GM12891 (cell line): ENCODE measurements around the gene STK39.

Experiments
- DNase-seq: peaks from one replicate; pipeline ENCODE4 v3.0.0; 2011; ENCODE audit warnings: low spot score; ENCODE audit not compliant: insufficient read length
- FAIRE-seq: peaks from 2 replicates; lab custom pipeline; 2011; peaks lifted over from hg19 to GRCh38; lab: Jason Lieb, UNC
- PAX5 ChIP-seq: IDR thresholded peaks from 2 replicates; pipeline ENCODE4 v1.6.1; 2011; ENCODE audit warnings: low read length, moderate library complexity, mild to moderate bottlenecking; ENCODE audit not compliant: insufficient read depth, severe bottlenecking
- POLR2A ChIP-seq: IDR thresholded peaks from 2 replicates; pipeline ENCODE4 v1.6.1; 2011; ENCODE audit warnings: low read depth, low read length, control low read depth
- POLR2AphosphoS5 ChIP-seq: IDR thresholded peaks from 2 replicates; pipeline ENCODE4 v1.6.1; 2011; ENCODE audit warnings: low read depth, low read length, control low read depth
- POU2F2 ChIP-seq: IDR thresholded peaks from 2 replicates; pipeline ENCODE4 v1.6.1; 2011; ENCODE audit warnings: low read depth, mild to moderate bottlenecking, control low read depth, low read length, moderate library complexity
- SPI1 ChIP-seq: IDR thresholded peaks from 2 replicates; pipeline ENCODE4 v1.6.1; 2011; ENCODE audit warnings: low read depth, low read length, control low read depth
- TAF1 ChIP-seq: IDR thresholded peaks from 2 replicates; pipeline ENCODE4 v1.6.1; 2011; ENCODE audit warnings: low read depth, low read length, control low read depth

Gene STK39

DNA sequence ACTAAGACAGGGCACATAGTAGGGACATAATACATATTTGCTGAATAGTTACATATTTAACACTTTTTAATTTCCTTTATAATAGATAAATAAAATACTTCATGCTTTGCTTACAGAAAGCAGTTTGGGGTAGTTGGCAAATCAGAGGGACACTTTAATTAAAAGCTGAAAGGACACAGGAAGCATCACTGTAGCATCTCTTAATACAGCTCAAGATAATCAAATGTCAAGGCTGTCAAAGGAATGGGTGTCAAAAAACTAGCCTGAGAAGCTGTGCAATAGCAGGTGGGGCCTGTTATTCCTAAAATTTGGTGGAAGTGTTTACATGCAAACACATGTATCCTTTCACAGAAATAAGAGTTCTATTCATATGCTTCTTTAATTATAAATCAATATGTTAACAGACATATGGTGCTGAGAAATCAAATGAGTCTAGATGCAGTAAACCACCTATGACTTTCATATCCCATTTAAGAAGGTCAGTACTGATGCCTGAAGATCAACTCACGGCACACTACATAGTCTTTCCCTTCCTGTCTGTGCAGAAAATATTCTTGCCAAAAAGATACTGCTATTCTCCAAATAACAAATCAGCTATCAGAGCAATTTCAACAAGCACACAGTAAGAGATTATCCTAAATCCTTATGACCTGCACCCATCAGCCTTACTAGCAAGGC lies 174.6 kb downstream of the STK39 start:
- FAIRE-seq (no peak), DNase-seq (no peak)
- TF ChIP-seq SPI1: no peak
- no peak for TF ChIP-seq POU2F2
- TF ChIP-seq POLR2AphosphoS5: no peak
- TF ChIP-seq PAX5: no peak
- TF ChIP-seq TAF1: no peak
- TF ChIP-seq POLR2A: no peak

DNA sequence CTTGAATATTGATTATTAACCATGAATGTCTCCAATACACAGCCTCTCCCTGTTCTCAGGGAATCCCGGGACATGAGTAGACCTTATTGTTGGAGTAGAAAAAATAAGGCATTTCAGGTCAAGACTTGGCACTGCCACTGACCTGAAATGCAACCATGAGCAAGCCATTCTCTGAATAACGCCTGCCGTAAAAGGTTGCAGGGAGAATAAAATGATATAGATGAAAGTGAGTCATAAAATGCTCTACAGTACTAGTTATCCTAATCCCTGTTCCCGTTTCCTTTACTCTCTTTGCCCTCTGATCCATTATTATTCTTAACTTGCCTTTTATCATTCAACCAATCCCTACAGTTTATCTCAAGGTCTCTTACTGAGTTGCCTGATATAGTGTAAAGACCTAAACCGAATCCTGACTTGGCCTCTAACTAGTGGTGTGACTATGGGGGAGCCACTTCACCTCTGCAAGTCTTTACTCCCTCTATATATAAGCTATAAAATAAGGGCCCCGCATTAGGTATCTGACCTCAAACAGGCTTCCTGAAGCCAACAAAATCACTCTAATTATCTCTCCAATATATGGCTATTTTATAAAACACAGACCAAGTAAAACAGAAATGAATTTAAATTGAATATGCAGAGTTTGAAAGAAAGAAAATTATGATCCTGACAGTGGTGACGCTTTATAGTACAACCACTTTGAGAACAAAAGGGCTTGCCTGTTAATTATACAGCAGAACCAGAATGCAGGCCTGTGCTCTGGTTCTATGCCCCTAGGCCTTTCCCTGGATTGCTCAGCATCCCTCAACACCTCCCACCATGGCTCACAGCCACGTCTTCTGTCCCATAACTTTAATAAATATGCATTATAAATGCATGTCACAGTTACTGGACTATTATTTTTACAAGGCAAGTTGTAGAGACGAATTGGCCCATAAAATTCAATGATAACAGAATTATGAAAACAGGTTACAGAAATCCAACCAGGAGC lies 183.1 kb downstream of the STK39 start:
- FAIRE-seq (no peak), DNase-seq (no peak)
- no peak for TF ChIP-seq TAF1
- TF ChIP-seq POLR2AphosphoS5: no peak
- TF ChIP-seq SPI1: no peak
- TF ChIP-seq PAX5: no peak
- TF ChIP-seq POU2F2: no peak
- TF ChIP-seq POLR2A: no peak

DNA sequence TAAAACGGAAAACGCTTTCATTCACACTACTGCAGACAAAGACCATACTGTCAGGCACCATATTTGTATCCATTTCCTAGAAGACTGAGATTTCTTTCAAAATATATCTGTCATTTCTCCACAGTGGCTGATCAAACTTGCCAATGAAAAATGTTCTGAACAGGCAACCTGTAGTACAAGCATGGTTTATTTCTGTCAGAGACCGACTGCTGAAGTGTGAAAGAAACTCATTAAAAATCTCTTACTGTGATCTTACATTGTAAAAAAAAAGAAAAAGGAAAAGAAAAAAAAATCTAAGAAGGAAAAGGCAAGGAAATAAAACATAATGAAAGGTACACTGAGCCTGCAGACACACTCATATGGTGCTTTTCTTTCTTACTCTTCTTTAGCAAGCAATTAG lies 184.5 kb downstream of the STK39 start:
- DNase-seq (no peak), FAIRE-seq (no peak)
- TF ChIP-seq POU2F2: no peak
- no peak for TF ChIP-seq SPI1
- TF ChIP-seq PAX5: no peak
- TF ChIP-seq POLR2AphosphoS5: no peak
- no peak for TF ChIP-seq POLR2A
- no peak for TF ChIP-seq TAF1

DNA sequence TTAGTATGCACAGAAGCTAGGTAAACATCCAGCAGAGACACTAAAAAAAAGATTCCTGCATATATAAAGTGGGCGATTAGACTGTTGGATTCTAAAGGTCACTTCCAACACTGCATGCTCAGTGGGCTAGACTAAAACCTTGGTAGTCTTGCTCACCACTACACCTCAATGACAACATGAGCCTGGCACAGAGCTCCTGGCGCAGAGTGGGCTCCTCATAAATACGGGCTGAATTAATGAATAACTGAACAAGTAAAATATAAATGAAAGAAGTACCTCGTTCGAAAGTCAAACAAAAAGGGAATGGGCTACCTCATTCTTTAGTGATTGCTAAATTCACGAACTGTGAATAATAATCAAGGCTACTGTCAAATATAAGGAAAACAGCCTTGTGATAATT lies 185.3 kb downstream of the STK39 start:
- FAIRE-seq (no peak), DNase-seq (no peak)
- TF ChIP-seq SPI1 (no peak), TAF1 (no peak)

DNA sequence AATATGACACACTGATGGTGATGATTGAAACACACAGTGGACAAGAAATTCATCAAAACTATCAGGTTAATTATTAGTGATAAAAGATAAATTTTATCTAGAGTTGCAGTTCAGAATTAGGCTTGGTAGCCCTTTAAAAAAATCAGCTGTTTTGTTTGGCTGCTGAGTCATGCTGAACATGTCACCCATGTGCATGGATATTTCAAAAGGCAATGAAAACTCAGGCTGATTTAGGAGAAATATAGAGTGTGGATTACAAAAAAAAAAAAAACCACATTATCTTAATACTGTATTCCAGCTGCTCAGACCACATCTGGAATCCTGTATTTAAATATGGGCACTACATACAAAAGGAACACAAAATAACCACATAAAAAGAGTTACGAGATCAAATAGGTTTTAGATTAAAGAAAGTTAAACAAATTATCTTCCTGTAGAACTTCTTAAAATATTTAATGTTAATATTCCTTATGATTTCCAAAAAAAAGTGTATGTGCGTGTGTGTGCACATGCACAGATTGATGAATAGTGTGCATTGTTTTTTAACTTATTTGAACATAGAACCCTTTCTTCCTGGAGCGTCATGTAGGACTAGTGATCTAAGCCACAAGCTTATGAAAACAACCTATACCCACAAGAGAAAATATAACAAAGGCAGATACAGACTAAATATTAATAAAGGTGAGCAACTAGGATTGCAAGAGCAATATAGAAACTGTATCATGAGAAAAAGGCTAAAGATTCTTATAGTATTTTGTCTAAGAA lies 186.2 kb downstream of the STK39 start:
- DNase-seq (no peak), FAIRE-seq (no peak)
- TF ChIP-seq POLR2A: no peak
- TF ChIP-seq SPI1: no peak
- TF ChIP-seq PAX5: no peak
- no peak for TF ChIP-seq POLR2AphosphoS5
- TF ChIP-seq TAF1: no peak
- no peak for TF ChIP-seq POU2F2

DNA sequence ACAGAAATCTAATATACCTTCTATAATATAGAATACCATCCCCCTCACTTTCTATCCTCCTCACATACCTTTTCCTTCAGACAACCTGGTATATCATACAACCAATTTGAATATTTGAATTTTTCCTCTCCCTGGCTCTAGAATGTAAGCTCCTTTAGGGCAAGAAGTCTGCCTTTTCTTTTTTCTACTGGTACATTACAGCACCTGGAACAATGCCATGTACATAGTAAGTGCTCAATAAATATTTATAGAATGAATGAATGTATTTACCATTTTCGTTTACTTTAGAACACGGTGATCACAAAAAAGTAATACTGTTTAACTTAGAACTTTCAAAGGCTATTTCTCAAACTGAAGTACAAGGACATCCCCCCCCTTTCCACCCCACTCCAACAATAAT lies 187.6 kb downstream of the STK39 start:
- FAIRE-seq: no peak
- no peak for DNase-seq
- no peak for TF ChIP-seq SPI1

DNA sequence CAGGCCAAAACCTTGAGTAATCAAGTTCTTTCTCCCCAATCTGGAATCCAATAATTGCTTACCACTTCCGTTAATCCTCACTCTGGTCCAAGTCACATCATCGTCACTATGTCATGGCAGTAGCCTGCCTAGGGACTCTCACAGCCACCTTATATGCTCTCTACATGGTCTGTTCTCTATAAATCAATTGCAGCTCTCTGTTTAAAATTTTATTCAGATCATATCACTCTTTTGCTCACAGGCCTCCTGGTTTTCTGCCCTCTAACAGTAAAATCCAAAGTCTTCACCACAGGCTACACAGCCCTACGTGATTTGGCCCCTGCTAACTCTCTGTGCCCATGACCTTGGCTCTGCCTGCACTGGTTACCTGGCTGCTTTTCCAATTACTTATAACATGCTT lies 188.7 kb downstream of the STK39 start:
- TF ChIP-seq POU2F2 (no peak), POLR2A (no peak), POLR2AphosphoS5 (no peak), SPI1 (no peak), TAF1 (no peak), PAX5 (no peak)
- FAIRE-seq (no peak), DNase-seq (no peak)

DNA sequence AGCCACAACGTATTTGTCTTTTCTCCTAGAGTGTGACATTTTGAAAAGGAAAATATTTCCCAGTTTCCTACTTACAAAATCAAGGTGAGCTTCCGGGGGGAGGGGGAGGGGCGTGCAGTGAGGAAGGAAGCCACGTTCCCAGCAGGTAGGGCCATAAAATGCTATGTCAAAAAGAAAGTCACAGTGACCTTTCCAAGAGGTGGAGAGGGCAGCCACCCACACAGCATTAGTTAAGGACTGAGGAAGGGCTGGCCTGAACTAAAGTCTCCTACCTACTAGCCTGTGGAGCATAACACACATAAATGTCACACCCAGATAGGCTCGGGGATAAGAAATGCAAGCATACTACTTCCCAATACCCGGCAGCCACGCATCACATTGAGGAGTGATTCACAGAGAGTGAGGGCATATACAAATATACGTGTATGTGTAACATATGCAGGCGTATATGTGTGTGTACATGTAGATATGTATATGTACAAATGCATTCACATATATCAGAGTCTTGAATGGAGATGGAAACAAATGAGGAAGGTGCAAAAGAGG lies 191.1 kb downstream of the STK39 start:
- no peak for DNase-seq
- TF ChIP-seq POLR2AphosphoS5: no peak
- TF ChIP-seq PAX5: no peak
- no peak for TF ChIP-seq POLR2A
- TF ChIP-seq POU2F2: no peak
- no peak for TF ChIP-seq SPI1
- TF ChIP-seq TAF1: no peak
- no peak for FAIRE-seq

DNA sequence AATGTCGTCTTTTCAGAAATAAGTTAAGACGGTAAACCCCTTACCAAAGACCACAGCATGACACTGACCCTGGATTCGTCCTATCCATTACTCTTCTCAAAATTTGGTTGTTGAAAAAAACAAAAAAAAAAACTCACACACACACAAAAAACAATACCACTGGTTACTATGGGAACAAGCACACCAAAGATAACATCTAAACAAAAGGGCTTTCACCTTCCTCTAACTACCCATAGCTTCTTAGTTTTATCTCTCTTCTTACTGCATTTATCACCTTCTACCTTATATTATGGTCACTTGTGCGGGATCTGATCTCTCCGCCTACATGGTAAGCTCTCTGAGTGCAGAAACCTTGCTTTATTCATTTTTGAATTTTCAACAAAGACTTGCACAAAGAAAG lies 192.7 kb downstream of the STK39 start:
- TF ChIP-seq SPI1 (no peak), POLR2AphosphoS5 (no peak), POLR2A (no peak), TAF1 (no peak), POU2F2 (no peak), PAX5 (no peak)
- DNase-seq (no peak), FAIRE-seq (no peak)
